ENCODE data around the gene CLIC5. TPM values are rescaled to one million over a fixed set of nuclear protein-coding genes. Genes with fewer than 3 reads are reported as not detected.

CLIC5 gene
- total and polyA plus RNA-seq, 2 of the 8 experiments (the other 6 are each of a cell fraction or from before 2014, with no cell fraction given): 0.12 to 0.15 TPM

DNA sequence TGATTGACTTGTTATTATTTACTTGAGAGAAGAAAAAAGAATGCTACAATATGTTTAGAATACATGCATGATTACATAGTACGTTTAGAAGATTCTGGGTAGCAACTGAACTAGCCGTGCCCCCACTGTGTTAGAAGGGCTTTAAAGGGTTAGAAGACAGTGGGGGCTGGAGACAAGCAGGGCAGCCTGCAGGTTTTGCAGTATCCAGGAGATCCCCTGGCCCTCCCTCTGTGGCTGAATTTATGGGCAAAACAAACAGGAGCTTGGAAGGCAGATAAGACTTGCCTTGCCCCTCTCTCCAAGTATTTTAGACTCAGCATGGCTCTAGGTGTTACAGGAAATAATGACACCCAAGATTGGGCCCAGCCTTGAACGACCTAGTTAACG is 179.2 kb downstream of the CLIC5 start:
- no peak overlapping the region for H3K14ac ChIP-seq (ENCODE audit: insufficient read length)
- H3K4me2 ChIP-seq (ENCODE audit: insufficient read depth in 1 of 2, low read depth in 2 of 2, low read length in 2 of 2): no peak overlapping the region
- H2BK15ac ChIP-seq (ENCODE audit: low read length): no peak overlapping the region
- H2AK5ac ChIP-seq (ENCODE audit: low read depth, low read length): no peak overlapping the region
- H4K91ac ChIP-seq (replicated peaks; ENCODE audit: insufficient read length, low read length): no peak overlapping the region
- POLR2A ChIA-PET (ENCODE audit: partially characterized antibody): no interaction called here
- no peak overlapping the region for H3K4me3 ChIP-seq (ENCODE audit: extremely low read depth in 1 of 4, insufficient read depth in 2 of 4, low read depth in 3 of 4, low read length in 4 of 4)
- WGBS, 2 experiments (ENCODE audit: extremely low coverage in 1 of 2, insufficient coverage in 1 of 2, insufficient read length in 1 of 2, insufficient replicate concordance in 2 of 2, low coverage in 1 of 2, low lambda C conversion rate in 2 of 2, missing lambda C conversion rate in 1 of 2): 97% methylated on average over 4 of the region's 4 CpGs; no CpG with 5 or more reads in 1 of the 2 experiments
- CTCF ChIA-PET (ENCODE audit: partially characterized antibody): no interaction called here
- H3K23ac ChIP-seq (ENCODE audit: insufficient read length): no peak overlapping the region
- H2AFZ ChIP-seq (ENCODE audit: low read length): no peak overlapping the region
- no peak overlapping the region for H2BK20ac ChIP-seq (ENCODE audit: low read length)
- H4K5ac ChIP-seq (ENCODE audit: insufficient read length, low read depth, low read length): no peak overlapping the region
- no peaks in the 10 kb centered on the region for H3K36me3 ChIP-seq (ENCODE audit: control insufficient read depth in 2 of 4, insufficient read depth in 4 of 4, low read length in 3 of 4)
- H2BK12ac ChIP-seq (ENCODE audit: low read depth, low read length): no peak overlapping the region
- peaks cover 1% of the 10 kb centered on the region; the same call in 1 of the 2 replicates for H3K23me2 ChIP-seq (ENCODE audit: low read depth, low read length)
- H3K27ac ChIP-seq (ENCODE audit: low read depth, low read length): no peak overlapping the region
- no peak for FAIRE-seq
- H3K79me2 ChIP-seq (ENCODE audit: control insufficient read depth in 1 of 2, insufficient read depth in 2 of 2, low read length in 2 of 2): no peaks in the 10 kb centered on the region
- no peaks in the 10 kb centered on the region for H3K79me1 ChIP-seq (ENCODE audit: low read depth, low read length)
- H4K8ac ChIP-seq (ENCODE audit: extremely low read depth, insufficient read depth, low read length): no peak overlapping the region
- no peak overlapping the region for H3K56ac ChIP-seq (replicated peaks; ENCODE audit: insufficient read length, low read depth, low read length)
- no peak overlapping the region for H3K4ac ChIP-seq (replicated peaks; ENCODE audit: insufficient read length, low read depth, low read length)
- no peak overlapping the region for H2BK120ac ChIP-seq (replicated peaks; ENCODE audit: low read depth, low read length)
- no peak overlapping the region for H3K18ac ChIP-seq (ENCODE audit: extremely low read depth, low read length)
- no peaks in the 10 kb centered on the region for H4K20me1 ChIP-seq (replicated peaks in 1 of 2; ENCODE audit: control insufficient read depth in 1 of 2, insufficient read depth in 2 of 2, low read length in 2 of 2)
- H3K9me3 ChIP-seq (ENCODE audit: insufficient read depth in 2 of 2, low read depth in 1 of 2, low read length in 1 of 2): no peaks in the 10 kb centered on the region
- H3K4me1 ChIP-seq (replicated peaks in 1 of 4; ENCODE audit: control insufficient read depth in 3 of 4, insufficient read depth in 4 of 4, low read length in 3 of 4): no peaks in the 10 kb centered on the region
- DNase-seq (ENCODE audit: low read depth in 1 of 2, low spot score in 2 of 2): no peak
- no peaks in the 10 kb centered on the region for H3K27me3 ChIP-seq (replicated peaks in 1 of 4; ENCODE audit: control insufficient read depth in 3 of 4, extremely low read depth in 1 of 4, insufficient read depth in 3 of 4, low read length in 3 of 4)
- H3K9ac ChIP-seq (replicated peaks in 1 of 4; ENCODE audit: extremely low read depth in 1 of 4, low read depth in 3 of 4, low read length in 3 of 4): no peak overlapping the region
- H2BK5ac ChIP-seq (ENCODE audit: low read depth, low read length): no peak overlapping the region
- TF ChIP-seq SUZ12 (IDR thresholded peaks at IDR 0.05; ENCODE audit: low read length) (no peak), SAP30 (IDR thresholded peaks at IDR 0.05; ENCODE audit: insufficient read depth, insufficient replicate concordance, low read length) (no peak), BRCA1 (IDR thresholded peaks at IDR 0.05; ENCODE audit: low read depth, low read length) (no peak), KDM1A (IDR thresholded peaks at IDR 0.05; ENCODE audit: borderline replicate concordance, low read length) (no peak), FOSL1 (IDR thresholded peaks at IDR 0.05; ENCODE audit: insufficient read depth, low read depth, low read length) (no peak), CTBP2 (IDR thresholded peaks at IDR 0.05; ENCODE audit: borderline replicate concordance, insufficient read depth, insufficient read length, low read length) (no peak), EP300 (IDR thresholded peaks at IDR 0.05; ENCODE audit: borderline replicate concordance in 1 of 2, low read depth in 2 of 2, low read length in 2 of 2) (no peak), RXRA (IDR thresholded peaks at IDR 0.05; ENCODE audit: insufficient read depth, low read depth, low read length) (no peak), POU5F1 (IDR thresholded peaks at IDR 0.05; ENCODE audit: low read depth, low read length) (no peak), RBBP5 (IDR thresholded peaks at IDR 0.05; ENCODE audit: borderline replicate concordance, low read depth, low read length) (no peak), PHF8 (conservative IDR thresholded peaks at IDR 0.05; ENCODE audit: low read depth, low read length) (no peak), TAF7 (optimal IDR thresholded peaks at IDR 0.05; ENCODE audit: borderline replicate concordance, low read depth, low read length) (no peak)
- TF ChIP-seq, protein P1, sequence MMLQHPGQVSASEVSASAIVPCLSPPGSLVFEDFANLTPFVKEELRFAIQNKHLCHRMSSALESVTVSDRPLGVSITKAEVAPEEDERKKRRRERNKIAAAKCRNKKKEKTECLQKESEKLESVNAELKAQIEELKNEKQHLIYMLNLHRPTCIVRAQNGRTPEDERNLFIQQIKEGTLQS (IDR thresholded peaks at IDR 0.05; ENCODE audit: insufficient read depth, low read depth, low read length): no peak

Measured in H1 (cell line).